Ishikawa (cell line): ENCODE measurements around the gene NRG3.

Experiments used
- CEBPB ChIP-seq: IDR thresholded peaks from 2 replicates; pipeline ENCODE4 v1.6.1; 2012
- CREB1 ChIP-seq: IDR thresholded peaks from 2 replicates; pipeline ENCODE4 v1.6.1; 2012; ENCODE audit warnings: low read depth
- EGR1 ChIP-seq: IDR thresholded peaks from 2 replicates; pipeline ENCODE4 v1.6.1; 2012
- EP300 ChIP-seq: IDR thresholded peaks from 2 replicates; pipeline ENCODE4 v1.6.1; 2012; ENCODE audit warnings: borderline replicate concordance
- FOXM1 ChIP-seq: IDR thresholded peaks from 2 replicates; pipeline ENCODE4 v1.6.1; 2012; ENCODE audit warnings: low read depth, borderline replicate concordance
- NFIC ChIP-seq: IDR thresholded peaks from 2 replicates; pipeline ENCODE4 v1.6.1; 2012
- RAD21 ChIP-seq: IDR thresholded peaks from 2 replicates; pipeline ENCODE4 v1.6.1; 2012; ENCODE audit warnings: low read depth
- TAF1 ChIP-seq: IDR thresholded peaks from 2 replicates; pipeline ENCODE4 v1.6.1; 2012; ENCODE audit warnings: low read depth, mild to moderate bottlenecking
- TCF12 ChIP-seq: IDR thresholded peaks from 2 replicates; pipeline ENCODE4 v1.6.1; 2012; ENCODE audit warnings: low read depth
- TEAD4 ChIP-seq: IDR thresholded peaks from 2 replicates; pipeline ENCODE4 v1.6.1; 2012
- YY1 ChIP-seq: IDR thresholded peaks from 2 replicates; pipeline ENCODE4 v1.6.1; 2012; ENCODE audit warnings: low read depth
- ZBTB7A ChIP-seq: IDR thresholded peaks from 2 replicates; pipeline ENCODE4 v1.6.1; 2012; ENCODE audit warnings: low read depth
- TF ChIP-seq, protein P1 (sequence below): IDR thresholded peaks from 2 replicates; pipeline ENCODE4 v1.6.1; 2012
- TF ChIP-seq, protein P2 (sequence below): IDR thresholded peaks from 2 replicates; pipeline ENCODE4 v1.6.1; 2012
- TF ChIP-seq, protein P3 (sequence below): IDR thresholded peaks from 2 replicates; pipeline ENCODE4 v1.6.1; 2012; ENCODE audit warnings: low read depth, mild to moderate bottlenecking

The NRG3 gene

DNA sequence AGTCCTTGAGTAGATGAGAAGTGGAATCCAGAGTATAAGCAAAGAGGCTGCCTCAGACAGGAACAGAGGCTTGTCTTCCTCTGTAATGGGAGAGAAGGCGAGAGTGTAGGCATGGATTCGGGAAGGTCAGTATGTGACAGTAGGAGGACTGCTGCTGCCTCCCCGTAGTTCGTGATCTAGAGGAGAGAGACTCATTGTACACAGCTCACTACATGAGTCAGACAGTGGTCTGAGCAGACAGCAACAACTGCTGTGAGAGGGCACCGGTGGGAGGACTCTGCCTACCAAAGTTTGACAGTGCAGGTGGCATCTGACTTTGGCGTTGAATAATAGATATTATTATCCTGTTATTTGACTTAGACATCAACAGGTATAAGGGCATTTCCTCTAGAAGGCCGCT is 319.4 kb downstream of the NRG3 start:
- no peak for TF ChIP-seq TCF12
- TF ChIP-seq CREB1 = no peak
- TF ChIP-seq EP300 = no peak
- TF ChIP-seq, protein P1, sequence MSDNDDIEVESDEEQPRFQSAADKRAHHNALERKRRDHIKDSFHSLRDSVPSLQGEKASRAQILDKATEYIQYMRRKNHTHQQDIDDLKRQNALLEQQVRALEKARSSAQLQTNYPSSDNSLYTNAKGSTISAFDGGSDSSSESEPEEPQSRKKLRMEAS = no peak
- TF ChIP-seq RAD21 = no peak
- no peak for TF ChIP-seq TEAD4

DNA sequence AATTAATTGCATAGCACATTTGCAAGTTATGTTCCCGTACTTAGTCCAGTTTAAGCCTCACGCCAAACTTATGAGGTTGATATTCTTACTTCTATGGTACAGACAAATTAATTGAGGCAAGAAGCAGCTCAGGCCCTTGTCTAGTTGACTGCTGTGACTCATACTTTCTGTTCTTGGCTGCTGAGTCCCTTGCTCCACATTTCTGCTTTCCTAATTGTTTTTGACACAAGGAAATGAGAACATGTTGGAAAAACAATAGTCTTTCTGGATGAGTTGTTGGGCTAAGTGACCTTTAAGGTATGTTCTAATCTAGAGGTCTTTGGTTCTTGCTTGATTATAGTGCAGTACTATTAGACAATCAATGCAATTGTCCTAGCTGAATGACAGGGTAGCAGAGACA is 331.8 kb downstream of the NRG3 start:
- no peak for TF ChIP-seq TCF12
- TF ChIP-seq TEAD4 = no peak
- no peak for TF ChIP-seq YY1
- no peak for TF ChIP-seq NFIC

DNA sequence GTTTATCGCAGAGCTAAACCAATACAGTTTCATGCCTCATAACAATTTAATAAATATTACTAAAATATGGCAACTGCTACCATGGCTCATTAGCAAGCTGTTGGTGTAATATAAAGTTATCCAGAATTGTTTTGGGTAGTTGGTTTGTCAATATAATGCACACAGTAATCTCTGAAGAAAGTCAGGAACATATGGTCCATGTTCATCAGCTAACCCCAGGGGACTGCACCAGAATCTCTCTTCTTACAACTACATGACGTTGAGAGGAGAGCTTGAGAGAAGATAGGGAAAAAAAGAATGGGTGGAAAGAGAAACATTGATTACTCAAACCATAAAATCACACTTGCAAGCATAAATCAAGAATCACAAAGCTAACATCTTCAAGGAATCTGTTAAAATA is 333.7 kb downstream of the NRG3 start:
- TF ChIP-seq RAD21 = no peak
- no peak for TF ChIP-seq EP300
- no peak for TF ChIP-seq NFIC
- TF ChIP-seq TAF1 = no peak
- no peak for TF ChIP-seq YY1

DNA sequence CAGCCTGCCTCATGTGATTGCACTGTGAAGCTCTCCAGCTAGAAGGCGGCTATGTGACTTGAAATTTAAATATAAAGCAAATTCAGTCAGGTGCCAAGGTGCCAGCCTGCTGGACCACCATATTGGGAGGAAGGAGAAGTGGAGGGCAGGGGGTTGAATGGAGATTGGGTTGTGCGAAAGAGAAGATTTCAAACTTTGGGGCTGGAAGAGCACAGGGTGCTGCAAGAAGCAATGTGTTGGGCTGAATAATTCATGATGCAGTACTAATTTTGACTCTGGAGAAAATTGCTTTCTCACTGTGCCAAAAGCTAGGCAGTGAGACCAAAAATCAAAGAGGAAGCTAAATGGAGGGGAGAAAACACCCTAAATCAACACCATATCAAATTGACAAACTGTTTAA is 335.3 kb downstream of the NRG3 start:
- TF ChIP-seq EP300 (no peak), NFIC (no peak), CREB1 (no peak), CEBPB (no peak), TEAD4 (no peak), YY1 (no peak), FOXM1 (no peak), TAF1 (no peak), TCF12 (no peak), RAD21 (no peak), ZBTB7A (no peak)
- TF ChIP-seq, protein P2, sequence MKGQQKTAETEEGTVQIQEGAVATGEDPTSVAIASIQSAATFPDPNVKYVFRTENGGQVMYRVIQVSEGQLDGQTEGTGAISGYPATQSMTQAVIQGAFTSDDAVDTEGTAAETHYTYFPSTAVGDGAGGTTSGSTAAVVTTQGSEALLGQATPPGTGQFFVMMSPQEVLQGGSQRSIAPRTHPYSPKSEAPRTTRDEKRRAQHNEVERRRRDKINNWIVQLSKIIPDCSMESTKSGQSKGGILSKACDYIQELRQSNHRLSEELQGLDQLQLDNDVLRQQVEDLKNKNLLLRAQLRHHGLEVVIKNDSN = no peak
- TF ChIP-seq, protein P1 = no peak
- TF ChIP-seq, protein P3, sequence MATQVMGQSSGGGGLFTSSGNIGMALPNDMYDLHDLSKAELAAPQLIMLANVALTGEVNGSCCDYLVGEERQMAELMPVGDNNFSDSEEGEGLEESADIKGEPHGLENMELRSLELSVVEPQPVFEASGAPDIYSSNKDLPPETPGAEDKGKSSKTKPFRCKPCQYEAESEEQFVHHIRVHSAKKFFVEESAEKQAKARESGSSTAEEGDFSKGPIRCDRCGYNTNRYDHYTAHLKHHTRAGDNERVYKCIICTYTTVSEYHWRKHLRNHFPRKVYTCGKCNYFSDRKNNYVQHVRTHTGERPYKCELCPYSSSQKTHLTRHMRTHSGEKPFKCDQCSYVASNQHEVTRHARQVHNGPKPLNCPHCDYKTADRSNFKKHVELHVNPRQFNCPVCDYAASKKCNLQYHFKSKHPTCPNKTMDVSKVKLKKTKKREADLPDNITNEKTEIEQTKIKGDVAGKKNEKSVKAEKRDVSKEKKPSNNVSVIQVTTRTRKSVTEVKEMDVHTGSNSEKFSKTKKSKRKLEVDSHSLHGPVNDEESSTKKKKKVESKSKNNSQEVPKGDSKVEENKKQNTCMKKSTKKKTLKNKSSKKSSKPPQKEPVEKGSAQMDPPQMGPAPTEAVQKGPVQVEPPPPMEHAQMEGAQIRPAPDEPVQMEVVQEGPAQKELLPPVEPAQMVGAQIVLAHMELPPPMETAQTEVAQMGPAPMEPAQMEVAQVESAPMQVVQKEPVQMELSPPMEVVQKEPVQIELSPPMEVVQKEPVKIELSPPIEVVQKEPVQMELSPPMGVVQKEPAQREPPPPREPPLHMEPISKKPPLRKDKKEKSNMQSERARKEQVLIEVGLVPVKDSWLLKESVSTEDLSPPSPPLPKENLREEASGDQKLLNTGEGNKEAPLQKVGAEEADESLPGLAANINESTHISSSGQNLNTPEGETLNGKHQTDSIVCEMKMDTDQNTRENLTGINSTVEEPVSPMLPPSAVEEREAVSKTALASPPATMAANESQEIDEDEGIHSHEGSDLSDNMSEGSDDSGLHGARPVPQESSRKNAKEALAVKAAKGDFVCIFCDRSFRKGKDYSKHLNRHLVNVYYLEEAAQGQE = no peak

DNA sequence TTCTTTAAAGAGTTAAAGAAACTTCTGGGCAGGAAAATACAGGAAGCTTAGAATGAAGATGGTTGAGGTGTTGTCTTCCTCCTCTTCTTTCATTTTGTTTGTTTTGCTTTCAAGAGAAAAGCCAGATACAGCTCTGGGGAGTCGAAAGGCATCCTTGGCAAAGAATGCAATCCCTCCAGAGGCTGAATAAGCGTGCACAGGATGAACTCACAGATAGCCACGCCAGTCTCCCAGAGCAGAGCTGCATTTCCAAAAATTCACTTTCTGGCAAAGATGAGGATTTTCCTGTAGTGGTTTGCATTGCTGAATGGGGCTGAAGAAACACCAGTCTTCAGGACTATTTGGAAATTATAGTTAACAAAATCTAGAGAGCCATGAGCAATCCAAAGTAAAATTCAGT is 336.4 kb downstream of the NRG3 start:
- TF ChIP-seq CEBPB (no peak), TCF12 (no peak), TAF1 (no peak), NFIC (no peak), ZBTB7A (no peak), CREB1 (no peak), EGR1 (no peak), RAD21 (no peak), TEAD4 (no peak), FOXM1 (no peak), YY1 (no peak), EP300 (no peak)
- TF ChIP-seq, protein P3 = no peak
- TF ChIP-seq, protein P2 = no peak
- TF ChIP-seq, protein P1 = no peak

DNA sequence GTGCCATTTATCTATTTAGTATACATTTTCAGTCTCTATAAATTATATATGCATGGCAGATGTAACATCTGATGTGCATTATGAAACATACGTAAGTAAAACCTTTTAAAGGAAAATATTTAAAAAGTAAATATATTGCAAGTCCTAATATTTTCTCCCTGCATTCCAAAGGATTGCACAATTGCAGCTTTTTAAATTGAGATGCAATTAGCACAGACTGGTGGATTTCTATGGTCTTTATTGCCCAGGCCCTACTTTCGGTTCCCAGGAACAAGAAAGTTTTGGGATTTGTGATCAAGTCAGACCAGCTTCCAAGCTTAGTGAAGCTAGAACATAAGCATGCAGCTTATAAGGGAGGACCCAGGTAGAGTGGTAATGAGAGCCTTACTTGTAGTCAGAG is 337.8 kb downstream of the NRG3 start:
- no peak for TF ChIP-seq FOXM1

DNA sequence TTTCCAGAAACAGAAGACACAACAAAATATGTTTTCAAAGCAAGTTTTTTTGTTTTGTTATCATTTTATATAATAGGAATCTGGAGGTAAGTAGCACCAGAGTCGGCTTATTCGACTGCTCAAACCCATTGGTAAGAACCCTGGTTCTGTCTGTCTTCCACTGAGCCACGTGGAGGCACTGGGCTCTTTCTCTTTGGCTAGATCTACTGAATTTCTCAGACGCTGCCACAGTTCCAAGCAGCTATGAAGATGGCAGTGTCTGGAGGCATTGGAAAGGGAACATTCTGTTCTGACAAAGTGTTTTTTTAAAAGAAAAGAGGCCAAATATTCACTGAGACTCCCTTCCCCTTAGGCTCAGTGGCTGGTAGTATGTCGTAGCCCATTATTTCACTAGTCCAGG is 338.8 kb downstream of the NRG3 start:
- no peak for TF ChIP-seq EP300
- TF ChIP-seq ZBTB7A = no peak
- TF ChIP-seq EGR1 = no peak
- TF ChIP-seq, protein P2 = no peak
- no peak for TF ChIP-seq RAD21
- no peak for TF ChIP-seq CEBPB
